ENCODE results near the gene PPP1R13B.
"Not testable (repeated sequence)": the region's sequence is repeated elsewhere in the genome, so short reads cannot be mapped to it uniquely, and the experiment has no call there.

PPP1R13B gene

DNA sequence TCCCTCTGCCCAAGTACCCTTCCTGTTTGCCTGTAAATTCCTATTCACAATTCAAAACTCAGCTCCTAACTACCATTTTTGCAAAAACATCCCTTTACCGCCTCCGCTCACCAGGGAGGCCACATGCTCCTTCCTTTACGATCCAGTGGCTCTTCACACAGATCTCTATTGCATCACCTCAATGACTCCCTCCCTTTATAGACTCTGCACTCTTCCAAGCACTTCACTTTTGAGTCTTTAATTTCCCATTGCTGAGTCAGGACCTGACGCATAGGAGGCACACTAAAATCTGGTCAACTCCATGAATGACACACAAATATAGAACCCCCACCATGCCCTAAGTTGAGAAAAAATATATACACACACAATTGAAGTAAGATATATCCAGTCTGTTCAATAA, 45.9 kb downstream of the PPP1R13B start:
- no peaks in the 10 kb centered on the region for H3K9me3 ChIP-seq
- H3K4me1 ChIP-seq, result peaks cover 6% of the 10 kb centered on the region
- H3K36me3 ChIP-seq, result peaks cover 6% of the 10 kb centered on the region
- no peak overlapping the region for H3K4me3 ChIP-seq (ENCODE audit: low read depth, low read length)
- DNase-seq, result no peak
- H3K27me3 ChIP-seq, result no peaks in the 10 kb centered on the region
- TF ChIP-seq CTCF (IDR thresholded peaks at IDR 0.05; ENCODE audit: low read depth, low read length), result no peak

DNA sequence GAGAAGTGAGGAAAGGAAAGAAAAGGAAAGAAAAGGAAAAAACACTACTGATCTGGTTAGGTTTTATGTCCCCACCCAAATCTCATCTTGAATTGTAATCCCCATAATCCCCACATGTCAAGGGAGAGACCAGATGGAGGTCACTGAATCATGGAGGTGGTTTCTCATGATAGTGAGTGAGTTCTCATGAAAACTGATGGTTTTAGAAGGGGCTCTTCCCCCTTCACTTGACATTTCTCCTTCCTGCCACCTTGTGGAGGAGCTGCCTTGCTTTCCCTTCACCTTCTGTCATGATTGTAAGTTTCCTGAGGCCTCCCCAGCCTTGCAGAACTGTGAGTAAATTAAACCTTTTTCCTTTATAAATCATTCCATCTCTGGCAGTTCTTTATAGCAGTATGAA, 54.2 kb downstream of the PPP1R13B start:
- TF ChIP-seq CTCF (IDR thresholded peaks at IDR 0.05; ENCODE audit: low read depth, low read length), result peak; percentile 27; the same call in 1 of the 2 replicates

GRCh38 chr14:103788086-103788485, 59.3 kb downstream of the PPP1R13B start:
- Histone ChIP-seq H3K9me3 (no peaks in the 10 kb centered on the region), H3K4me3 (ENCODE audit: low read depth, low read length) (no peak overlapping the region), H3K27me3 (no peaks in the 10 kb centered on the region), H3K36me3 (peaks cover 53% of the 10 kb centered on the region), H3K4me1 (no peaks in the 10 kb centered on the region)
- no peak for TF ChIP-seq CTCF (IDR thresholded peaks at IDR 0.05; ENCODE audit: low read depth, low read length)
- no peak for DNase-seq

More for the DNA sequence above, 54.2 kb downstream of the PPP1R13B start:
- not testable (repeated sequence) for H3K4me1 ChIP-seq; DNase-seq; H3K9me3 ChIP-seq; H3K4me3 ChIP-seq (ENCODE audit: low read depth, low read length); H3K27me3 ChIP-seq
- peaks cover 49% of the 10 kb centered on the region for H3K36me3 ChIP-seq

DNA sequence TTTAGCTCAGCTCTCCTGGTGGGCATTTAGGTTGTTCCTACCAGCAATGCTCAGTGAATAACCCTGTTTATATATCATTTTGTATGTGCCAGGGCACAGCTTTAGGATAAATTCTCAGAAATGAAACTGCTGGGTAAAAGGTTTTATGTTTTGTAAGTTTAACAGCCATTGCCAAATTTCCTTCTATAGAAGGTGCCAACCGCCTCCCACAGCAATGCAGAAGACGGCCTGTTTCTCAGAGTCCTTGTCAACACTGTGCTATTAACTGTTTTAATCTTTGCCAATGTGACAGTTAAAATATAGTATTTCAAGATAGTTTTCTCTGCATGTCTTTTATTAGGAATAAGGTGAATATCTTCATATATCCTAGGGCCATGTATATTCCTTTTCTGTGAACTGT, 65.0 kb downstream of the PPP1R13B start:
- DNase-seq, result no peak
- Histone ChIP-seq H3K36me3 (peaks cover 62% of the 10 kb centered on the region), H3K4me3 (ENCODE audit: low read depth, low read length) (no peak overlapping the region), H3K27me3 (no peaks in the 10 kb centered on the region), H3K4me1 (no peaks in the 10 kb centered on the region), H3K9me3 (no peaks in the 10 kb centered on the region; the same call in 1 of the 2 replicates)
- no peak for TF ChIP-seq CTCF (IDR thresholded peaks at IDR 0.05; ENCODE audit: low read depth, low read length)

DNA sequence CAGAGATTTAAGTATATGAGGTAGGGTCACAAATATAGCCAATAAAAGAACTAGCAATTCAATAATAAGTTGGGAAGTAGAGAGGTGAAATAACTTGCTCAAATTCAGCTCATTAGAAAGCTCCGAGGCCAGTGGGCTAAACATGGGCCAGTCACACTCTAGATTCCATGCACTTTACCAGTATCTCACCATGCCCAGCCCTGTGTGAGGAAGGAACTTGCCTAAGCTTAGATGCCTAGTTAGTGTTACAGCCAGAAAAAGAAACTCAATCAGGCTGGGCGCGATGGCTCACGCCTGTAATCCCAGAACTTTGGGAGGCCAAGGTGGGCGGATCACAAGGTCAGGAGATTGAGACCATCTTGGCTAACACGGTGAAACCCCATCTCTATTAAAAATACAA, 71.1 kb downstream of the PPP1R13B start:
- DNase-seq, result not testable (repeated sequence)

GRCh38 chr14:103775506-103775905, 71.9 kb downstream of the PPP1R13B start:
- Histone ChIP-seq H3K27me3 (no peaks in the 10 kb centered on the region), H3K36me3 (peaks cover 57% of the 10 kb centered on the region), H3K9me3 (no peaks in the 10 kb centered on the region; the same call in 1 of the 2 replicates), H3K4me1 (no peaks in the 10 kb centered on the region), H3K4me3 (ENCODE audit: low read depth, low read length) (no peak overlapping the region)
- no peak for TF ChIP-seq CTCF (IDR thresholded peaks at IDR 0.05; ENCODE audit: low read depth, low read length)
- no peak for DNase-seq

More for the DNA sequence above, 71.1 kb downstream of the PPP1R13B start:
- peaks cover 58% of the 10 kb centered on the region for H3K36me3 ChIP-seq
- not testable (repeated sequence) for H3K4me3 ChIP-seq (ENCODE audit: low read depth, low read length); H3K9me3 ChIP-seq; H3K4me1 ChIP-seq; H3K27me3 ChIP-seq

DNA sequence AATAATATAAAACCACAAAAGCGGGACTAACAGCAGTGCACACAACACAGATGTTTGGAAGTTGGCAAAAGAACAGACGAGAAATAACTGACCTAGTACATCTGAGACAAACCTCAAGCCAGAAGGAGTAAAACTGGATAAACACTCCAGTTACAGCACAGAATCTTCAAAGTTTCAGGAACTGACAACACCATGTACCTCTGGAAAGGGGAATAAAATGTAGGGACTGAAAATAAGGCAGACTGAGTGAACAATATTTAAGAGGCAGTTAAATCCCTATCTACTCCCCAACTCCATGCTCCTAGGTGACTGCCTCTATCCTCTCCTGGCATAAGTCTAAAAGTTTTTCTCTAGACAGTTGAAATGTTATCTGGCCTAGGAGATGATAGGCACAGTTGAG, 73.9 kb downstream of the PPP1R13B start:
- H3K27me3 ChIP-seq, result no peaks in the 10 kb centered on the region
- TF ChIP-seq CTCF (IDR thresholded peaks at IDR 0.05; ENCODE audit: low read depth, low read length), result no peak
- no peak overlapping the region for H3K4me3 ChIP-seq (ENCODE audit: low read depth, low read length)
- no peaks in the 10 kb centered on the region for H3K4me1 ChIP-seq
- peaks cover 48% of the 10 kb centered on the region for H3K36me3 ChIP-seq
- no peaks in the 10 kb centered on the region; the same call in 1 of the 2 replicates for H3K9me3 ChIP-seq
- DNase-seq, result no peak

Data from BE2C (cell line).